Duodenal mucosa (tissue), 2 donors: ENCODE measurements around the gene SPINK4.

ENCODE experiments used
- H3K27ac ChIP-seq: one replicate; pipeline ENCODE4 v1.7.0; 2013; ENCODE audit warnings: low read depth, low read length
- H3K27me3 ChIP-seq, 2 donors: one replicate each; pipeline ENCODE4 v1.7.0; 2013; ENCODE audit warnings: low read length in 2 of 2, control low read depth in 1 of 2; ENCODE audit not compliant: insufficient read depth in 2 of 2, control insufficient read depth in 1 of 2
- H3K36me3 ChIP-seq, 2 donors: one replicate each; pipeline ENCODE4 v1.7.0; 2013; ENCODE audit warnings: low read length in 2 of 2, control low read depth in 1 of 2; ENCODE audit not compliant: insufficient read depth in 2 of 2, control insufficient read depth in 1 of 2
- H3K4me1 ChIP-seq, 2 donors: one replicate each; pipeline ENCODE4 v1.7.0; 2013; ENCODE audit warnings: low read length in 2 of 2, control low read depth in 1 of 2; ENCODE audit not compliant: insufficient read depth in 2 of 2, control insufficient read depth in 1 of 2
- H3K4me3 ChIP-seq, 2 donors: one replicate each; pipeline ENCODE4 v1.7.0; 2013; ENCODE audit warnings: low read length in 2 of 2, low read depth in 1 of 2
- H3K9ac ChIP-seq, 2 donors: one replicate each; pipeline ENCODE4 v1.7.0; 2013; ENCODE audit warnings: low read length in 2 of 2, low read depth in 1 of 2
- H3K9me3 ChIP-seq, 2 donors: one replicate each; pipeline ENCODE4 v1.7.0; 2013; ENCODE audit warnings: low read length in 2 of 2, control low read depth in 1 of 2; ENCODE audit not compliant: control insufficient read depth in 1 of 2

The SPINK4 gene

GRCh38 chr9:33289936-33290246 is 49.9 kb downstream of the SPINK4 start:
- Histone ChIP-seq H3K9me3 (no peaks in the 10 kb centered on the region), H3K9ac (peak overlapping the region; percentile 69 to 99), H3K4me1 (peaks cover 32 to 47% of the 10 kb centered on the region in 2 donors), H3K36me3 (peaks cover 4 to 6% of the 10 kb centered on the region in 2 donors), H3K27me3 (no peaks in the 10 kb centered on the region), H3K4me3 (peak overlapping the region; percentile 98 to 99), H3K27ac (peak overlapping the region; percentile 99)

GRCh38 chr9:33290247-33291030 is 50.5 kb downstream of the SPINK4 start, which contains the start of gene NFX1:
Gene NFX1, plus strand, starts transcription at chr9:33290516. Its CDS starts 57 bp downstream, at chr9:33290573.
- H3K9me3 ChIP-seq: no peaks in the 10 kb centered on the region
- H3K27ac ChIP-seq: peak within 1 kb of the TSS; percentile 99
- peak within 1 kb of the TSS; percentile 98 to 99 for H3K4me3 ChIP-seq
- H3K9ac ChIP-seq: peak within 1 kb of the TSS; percentile 99
- peaks cover 8 to 12% of the 10 kb centered on the region in 2 donors for H3K36me3 ChIP-seq
- no peaks in the 10 kb centered on the region for H3K27me3 ChIP-seq
- H3K4me1 ChIP-seq: peaks cover 38 to 50% of the 10 kb centered on the region in 2 donors

GRCh38 chr9:33291031-33291397 is 51.0 kb downstream of the SPINK4 start:
- Histone ChIP-seq H3K9me3 (no peaks in the 10 kb centered on the region), H3K27ac (peak overlapping the region; percentile 99), H3K36me3 (peaks cover 10 to 18% of the 10 kb centered on the region in 2 donors), H3K4me3 (peak overlapping the region; percentile 98 to 99), H3K9ac (peak overlapping the region; percentile 99), H3K4me1 (peaks cover 44 to 51% of the 10 kb centered on the region in 2 donors), H3K27me3 (no peaks in the 10 kb centered on the region)

- Histone ChIP-seq H3K9me3 (no peaks in the 10 kb centered on the region), H3K4me1 (peaks cover 53 to 56% of the 10 kb centered on the region in 2 donors), H3K36me3 (peaks cover 10 to 27% of the 10 kb centered on the region in 2 donors), H3K4me3 (peak overlapping the region; percentile 3 to 9), H3K9ac (no peak overlapping the region), H3K27ac (no peak overlapping the region), H3K27me3 (no peaks in the 10 kb centered on the region)
Measured at GRCh38 chr9:33291901-33292300, 51.9 kb downstream of the SPINK4 start.

GRCh38 chr9:33293782-33294181 is 53.8 kb downstream of the SPINK4 start:
- Histone ChIP-seq H3K4me1 (peaks cover 70 to 71% of the 10 kb centered on the region in 2 donors), H3K27me3 (no peaks in the 10 kb centered on the region), H3K36me3 (peaks cover 10 to 41% of the 10 kb centered on the region in 2 donors)

GRCh38 chr9:33294670-33295432 is 54.9 kb downstream of the SPINK4 start:
- Histone ChIP-seq H3K36me3 (peaks cover 15 to 51% of the 10 kb centered on the region in 2 donors), H3K4me1 (peaks cover 75 to 79% of the 10 kb centered on the region in 2 donors)

More at GRCh38 chr9:33293782-33294181, 53.8 kb downstream of the SPINK4 start:
- H3K27ac ChIP-seq: no peak overlapping the region
- no peak overlapping the region for H3K9ac ChIP-seq
- no peak overlapping the region for H3K4me3 ChIP-seq
- H3K9me3 ChIP-seq: no peaks in the 10 kb centered on the region

GRCh38 chr9:33295571-33295970 is 55.6 kb downstream of the SPINK4 start:
- peaks cover 15 to 57% of the 10 kb centered on the region in 2 donors for H3K36me3 ChIP-seq
- H3K27ac ChIP-seq: no peak overlapping the region
- no peak overlapping the region for H3K9ac ChIP-seq
- no peaks in the 10 kb centered on the region for H3K9me3 ChIP-seq
- no peaks in the 10 kb centered on the region for H3K27me3 ChIP-seq
- peak overlapping the region in 1 of 2 donors; percentile 9 for H3K4me3 ChIP-seq
- H3K4me1 ChIP-seq: peaks cover 75 to 85% of the 10 kb centered on the region in 2 donors

More at GRCh38 chr9:33294670-33295432, 54.9 kb downstream of the SPINK4 start:
- Histone ChIP-seq H3K9me3 (no peaks in the 10 kb centered on the region), H3K9ac (no peak overlapping the region), H3K4me3 (peak overlapping the region in 1 of 2 donors; percentile 9), H3K27ac (no peak overlapping the region), H3K27me3 (no peaks in the 10 kb centered on the region)

- H3K36me3 ChIP-seq: peaks cover 15 to 75% of the 10 kb centered on the region in 2 donors
- H3K4me1 ChIP-seq: peaks cover 60 to 73% of the 10 kb centered on the region in 2 donors
- H3K4me3 ChIP-seq: peak overlapping the region in 1 of 2 donors; percentile 8
- peak overlapping the region in 1 of 2 donors; percentile 14 for H3K9ac ChIP-seq
- no peaks in the 10 kb centered on the region for H3K9me3 ChIP-seq
- no peaks in the 10 kb centered on the region for H3K27me3 ChIP-seq
- H3K27ac ChIP-seq: peak overlapping the region; percentile 44
Measured at GRCh38 chr9:33297432-33297831, 57.5 kb downstream of the SPINK4 start.
